ENCODE measurements around the gene HPCA.

Gene HPCA

GRCh38 chr1:32892368-32893197 lies 6.3 kb downstream of the HPCA start:
- Histone ChIP-seq H2AFZ (ENCODE audit: insufficient read depth, low read length, poor library complexity) (peak overlapping the region; percentile 66), H3K9me3 (ENCODE audit: insufficient read depth, low read depth, low read length) (peaks cover 2% of the 10 kb centered on the region), H2AK5ac (ENCODE audit: low read length) (peak overlapping the region; percentile 20), H4K12ac (ENCODE audit: low read depth, low read length) (no peak overlapping the region), H3K79me1 (ENCODE audit: low read length) (peaks cover 9% of the 10 kb centered on the region), H2BK5ac (ENCODE audit: low read depth, low read length, poor library complexity) (no peak overlapping the region), H3K4me3 (ENCODE audit: low read depth, low read length) (peak overlapping the region; percentile 41), H3K23ac (ENCODE audit: low read length) (no peak overlapping the region), H3K14ac (ENCODE audit: low read length) (peak overlapping the region; percentile 57), H2BK12ac (ENCODE audit: low read length) (no peak overlapping the region), H3K79me2 (ENCODE audit: control insufficient read depth, insufficient read depth, low read length, poor library complexity) (no peaks in the 10 kb centered on the region), H3K4me2 (ENCODE audit: low read length) (peak overlapping the region; percentile 72), H4K8ac (ENCODE audit: low read depth, low read length) (peak overlapping the region; percentile 52), H3K36me3 (ENCODE audit: control insufficient read depth in 1 of 2, insufficient read depth in 2 of 2, low read length in 2 of 2) (peaks cover 23 to 25% of the 10 kb centered on the region in 2 experiments), H3K9ac (ENCODE audit: low read length) (no peak overlapping the region), H4K91ac (ENCODE audit: low read depth, low read length) (peak overlapping the region; percentile 38), H3K18ac (ENCODE audit: low read length) (no peak overlapping the region), H3K4me1 (ENCODE audit: control insufficient read depth in 1 of 2, insufficient read depth in 2 of 2, low read length in 2 of 2) (peaks cover 16 to 23% of the 10 kb centered on the region in 2 experiments), H3K27ac (ENCODE audit: low read depth, low read length) (no peak overlapping the region), H2BK120ac (ENCODE audit: insufficient read depth, low read length, poor library complexity) (peak overlapping the region; percentile 35), H3K4ac (ENCODE audit: low read depth, low read length) (no peak overlapping the region), H3K27me3 (ENCODE audit: insufficient read depth, low read length) (no peaks in the 10 kb centered on the region)
- no CpG with 5 or more reads among the region's 49 CpGs for WGBS (ENCODE audit: extremely low coverage, insufficient coverage, insufficient read length)
- peak in 1 of 2 donors; percentile 37 for DNase-seq

- Histone ChIP-seq H2BK120ac (ENCODE audit: insufficient read depth, low read length, poor library complexity) (peak overlapping the region; percentile 35), H3K4me1 (ENCODE audit: control insufficient read depth in 1 of 2, insufficient read depth in 2 of 2, low read length in 2 of 2) (peaks cover 23 to 31% of the 10 kb centered on the region in 2 experiments), H2BK5ac (ENCODE audit: low read depth, low read length, poor library complexity) (peak overlapping the region; percentile 2), H2BK12ac (ENCODE audit: low read length) (no peak overlapping the region), H3K4me2 (ENCODE audit: low read length) (peak overlapping the region; percentile 72), H4K12ac (ENCODE audit: low read depth, low read length) (no peak overlapping the region), H3K27me3 (ENCODE audit: insufficient read depth, low read length) (no peaks in the 10 kb centered on the region), H2AFZ (ENCODE audit: insufficient read depth, low read length, poor library complexity) (peak overlapping the region; percentile 66), H3K23ac (ENCODE audit: low read length) (no peak overlapping the region), H4K8ac (ENCODE audit: low read depth, low read length) (peak overlapping the region; percentile 52), H3K14ac (ENCODE audit: low read length) (peak overlapping the region; percentile 57), H3K79me1 (ENCODE audit: low read length) (peaks cover 9% of the 10 kb centered on the region), H3K79me2 (ENCODE audit: control insufficient read depth, insufficient read depth, low read length, poor library complexity) (no peaks in the 10 kb centered on the region), H4K91ac (ENCODE audit: low read depth, low read length) (peak overlapping the region; percentile 38), H3K4me3 (ENCODE audit: low read depth, low read length) (peak overlapping the region; percentile 41), H2AK5ac (ENCODE audit: low read length) (peak overlapping the region; percentile 20), H3K18ac (ENCODE audit: low read length) (no peak overlapping the region), H3K4ac (ENCODE audit: low read depth, low read length) (no peak overlapping the region), H3K27ac (ENCODE audit: low read depth, low read length) (no peak overlapping the region), H3K9ac (ENCODE audit: low read length) (peak overlapping the region; percentile 31), H3K36me3 (ENCODE audit: control insufficient read depth in 1 of 2, insufficient read depth in 2 of 2, low read length in 2 of 2) (peaks cover 27 to 28% of the 10 kb centered on the region in 2 experiments), H3K9me3 (ENCODE audit: insufficient read depth, low read depth, low read length) (peaks cover 3% of the 10 kb centered on the region)
- DNase-seq = peak in 1 of 2 donors; percentile 24
- no CpG with 5 or more reads among the region's 58 CpGs for WGBS (ENCODE audit: extremely low coverage, insufficient coverage, insufficient read length)
Observed at GRCh38 chr1:32893198-32894018, 7.1 kb downstream of the HPCA start.

DNA sequence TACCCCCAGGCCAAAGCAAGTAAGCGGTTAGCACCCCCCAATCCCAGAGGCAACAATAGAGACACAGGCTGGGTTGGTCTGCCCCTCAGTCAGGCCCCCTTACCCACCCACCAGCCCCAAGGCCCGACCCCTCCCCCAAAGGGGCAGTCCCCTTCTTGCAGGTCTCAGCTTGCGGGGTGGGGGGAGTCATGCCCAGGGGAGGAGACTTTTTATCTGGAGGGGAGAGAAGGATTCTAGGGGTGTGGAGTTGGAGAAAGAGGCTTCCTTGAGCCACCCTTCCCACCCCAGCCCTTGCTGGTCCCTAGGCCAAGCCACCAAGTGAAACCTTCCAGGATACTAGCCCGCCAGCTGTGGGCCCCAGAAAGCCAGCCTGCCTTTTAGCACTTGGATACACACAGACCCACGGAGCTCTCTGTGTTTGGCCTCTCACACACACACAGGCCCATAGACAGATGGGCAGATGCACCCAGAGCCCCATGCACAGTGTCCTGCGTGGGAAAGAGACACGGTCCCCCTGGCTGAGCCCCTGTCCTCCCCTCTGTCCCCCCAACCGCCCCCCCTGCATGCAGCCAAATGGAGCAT lies 7.8 kb downstream of the HPCA start:
- no peak overlapping the region for H2AFZ ChIP-seq (ENCODE audit: insufficient read depth, low read length, poor library complexity)
- H3K27ac ChIP-seq (ENCODE audit: low read depth, low read length) = no peak overlapping the region
- peak overlapping the region; percentile 33 for H3K4me3 ChIP-seq (ENCODE audit: low read depth, low read length)
- no peak overlapping the region for H4K12ac ChIP-seq (ENCODE audit: low read depth, low read length)
- no peaks in the 10 kb centered on the region for H3K79me2 ChIP-seq (ENCODE audit: control insufficient read depth, insufficient read depth, low read length, poor library complexity)
- H4K91ac ChIP-seq (ENCODE audit: low read depth, low read length) = peak overlapping the region; percentile 30
- no peak overlapping the region for H3K23ac ChIP-seq (ENCODE audit: low read length)
- peak overlapping the region; percentile 31 for H3K9ac ChIP-seq (ENCODE audit: low read length)
- H4K8ac ChIP-seq (ENCODE audit: low read depth, low read length) = peak overlapping the region; percentile 4
- H2BK120ac ChIP-seq (ENCODE audit: insufficient read depth, low read length, poor library complexity) = peak overlapping the region; percentile 3
- H3K9me3 ChIP-seq (ENCODE audit: insufficient read depth, low read depth, low read length) = peaks cover 3% of the 10 kb centered on the region
- no peak overlapping the region for H2BK12ac ChIP-seq (ENCODE audit: low read length)
- no CpG with 5 or more reads among the region's 8 CpGs for WGBS (ENCODE audit: extremely low coverage, insufficient coverage, insufficient read length)
- no peak overlapping the region for H3K4ac ChIP-seq (ENCODE audit: low read depth, low read length)
- peak overlapping the region; percentile 11 for H3K18ac ChIP-seq (ENCODE audit: low read length)
- peaks cover 27 to 28% of the 10 kb centered on the region in 2 experiments for H3K36me3 ChIP-seq (ENCODE audit: control insufficient read depth in 1 of 2, insufficient read depth in 2 of 2, low read length in 2 of 2)
- peaks cover 23 to 34% of the 10 kb centered on the region in 2 experiments for H3K4me1 ChIP-seq (ENCODE audit: control insufficient read depth in 1 of 2, insufficient read depth in 2 of 2, low read length in 2 of 2)
- no peak for DNase-seq
- H3K79me1 ChIP-seq (ENCODE audit: low read length) = peaks cover 9% of the 10 kb centered on the region
- peak overlapping the region; percentile 3 for H2AK5ac ChIP-seq (ENCODE audit: low read length)
- H2BK5ac ChIP-seq (ENCODE audit: low read depth, low read length, poor library complexity) = peak overlapping the region; percentile 2
- peak overlapping the region; percentile 72 for H3K4me2 ChIP-seq (ENCODE audit: low read length)
- H3K14ac ChIP-seq (ENCODE audit: low read length) = peak overlapping the region; percentile 45
- H3K27me3 ChIP-seq (ENCODE audit: insufficient read depth, low read length) = no peaks in the 10 kb centered on the region

- Histone ChIP-seq H3K4me1 (ENCODE audit: control insufficient read depth in 1 of 2, insufficient read depth in 2 of 2, low read length in 2 of 2) (peaks cover 24 to 35% of the 10 kb centered on the region in 2 experiments), H3K4ac (ENCODE audit: low read depth, low read length) (no peak overlapping the region), H2BK12ac (ENCODE audit: low read length) (no peak overlapping the region), H4K8ac (ENCODE audit: low read depth, low read length) (no peak overlapping the region), H3K4me3 (ENCODE audit: low read depth, low read length) (no peak overlapping the region), H3K14ac (ENCODE audit: low read length) (no peak overlapping the region), H2BK5ac (ENCODE audit: low read depth, low read length, poor library complexity) (no peak overlapping the region), H3K79me1 (ENCODE audit: low read length) (peaks cover 9% of the 10 kb centered on the region), H3K4me2 (ENCODE audit: low read length) (no peak overlapping the region), H3K9me3 (ENCODE audit: insufficient read depth, low read depth, low read length) (peaks cover 3% of the 10 kb centered on the region), H3K36me3 (ENCODE audit: control insufficient read depth in 1 of 2, insufficient read depth in 2 of 2, low read length in 2 of 2) (peaks cover 27 to 28% of the 10 kb centered on the region in 2 experiments), H2BK120ac (ENCODE audit: insufficient read depth, low read length, poor library complexity) (no peak overlapping the region), H2AK5ac (ENCODE audit: low read length) (no peak overlapping the region), H3K18ac (ENCODE audit: low read length) (no peak overlapping the region), H3K23ac (ENCODE audit: low read length) (no peak overlapping the region), H3K79me2 (ENCODE audit: control insufficient read depth, insufficient read depth, low read length, poor library complexity) (peaks cover under 1% of the 10 kb centered on the region), H3K27ac (ENCODE audit: low read depth, low read length) (no peak overlapping the region), H2AFZ (ENCODE audit: insufficient read depth, low read length, poor library complexity) (no peak overlapping the region), H3K27me3 (ENCODE audit: insufficient read depth, low read length) (no peaks in the 10 kb centered on the region), H3K9ac (ENCODE audit: low read length) (no peak overlapping the region), H4K91ac (ENCODE audit: low read depth, low read length) (no peak overlapping the region), H4K12ac (ENCODE audit: low read depth, low read length) (no peak overlapping the region)
- no peak for DNase-seq
- no CpG with 5 or more reads among the region's 6 CpGs for WGBS (ENCODE audit: extremely low coverage, insufficient coverage, insufficient read length)
Observed at GRCh38 chr1:32894681-32895080, 8.4 kb downstream of the HPCA start.
